ENCODE results near the gene SULT1C4.

- TF ChIP-seq CTCF (IDR thresholded peaks at IDR 0.05 in 4 of 5, conservative IDR thresholded peaks at IDR 0.05 in 1 of 5) (no peak), POLR2A (IDR thresholded peaks at IDR 0.05) (no peak)
Observed at GRCh38 chr2:108384662-108385393, 7.1 kb downstream of the SULT1C4 start.

Data from gastrocnemius medialis (tissue), 4 donors.